Non-pigmented ciliary epithelial cell (primary cell): ENCODE measurements around the gene SLC7A6OS.

Experiments used
- DNase-seq: peaks from one replicate; pipeline ENCODE4 v3.0.0-alpha.2; 2010; ENCODE audit warnings: low read depth

The SLC7A6OS gene

GRCh38 chr16:68279726-68280558 is 30.8 kb downstream of the SLC7A6OS start:
- DNase-seq, result no peak

GRCh38 chr16:68276223-68276622 is 34.5 kb downstream of the SLC7A6OS start:
- DNase-seq, result no peak

GRCh38 chr16:68275611-68276191 is 35.0 kb downstream of the SLC7A6OS start:
- no peak for DNase-seq

- DNase-seq, result no peak
Measured at GRCh38 chr16:68274441-68274840, 36.3 kb downstream of the SLC7A6OS start.

- DNase-seq, result no peak
Measured at GRCh38 chr16:68273896-68274295, 36.9 kb downstream of the SLC7A6OS start.

GRCh38 chr16:68273459-68273858 is 37.3 kb downstream of the SLC7A6OS start:
- DNase-seq, result no peak

- no peak for DNase-seq
Measured at GRCh38 chr16:68272507-68273209, 38.1 kb downstream of the SLC7A6OS start.

GRCh38 chr16:68270353-68270752 is 40.4 kb downstream of the SLC7A6OS start:
- DNase-seq, result no peak

- no peak for DNase-seq
Measured at GRCh38 chr16:68269793-68270192, 41.0 kb downstream of the SLC7A6OS start.

- no peak for DNase-seq
Measured at GRCh38 chr16:68267612-68268405, 42.9 kb downstream of the SLC7A6OS start.

GRCh38 chr16:68265078-68265920 is 45.4 kb downstream of the SLC7A6OS start:
- DNase-seq, result no peak

GRCh38 chr16:68264128-68265077 is 46.3 kb downstream of the SLC7A6OS start, which contains the start of gene SLC7A6:
SLC7A6 (plus strand) TSS chr16:68264526; CDS start chr16:68274727, 10,201 bp downstream.
- DNase-seq, result peak; percentile 42

GRCh38 chr16:68263559-68264127 is 47.1 kb downstream of the SLC7A6OS start:
- DNase-seq, result no peak

GRCh38 chr16:68259007-68259825 is 51.5 kb downstream of the SLC7A6OS start:
- no peak for DNase-seq

- no peak for DNase-seq
Measured at GRCh38 chr16:68257906-68258800, 52.6 kb downstream of the SLC7A6OS start.

GRCh38 chr16:68257251-68257905 is 53.4 kb downstream of the SLC7A6OS start:
- no peak for DNase-seq

- DNase-seq, result no peak
Measured at GRCh38 chr16:68255712-68256111, 55.0 kb downstream of the SLC7A6OS start.
